Skin epidermis (tissue), 12 donors: Measurements from ENCODE around the gene MDP1.
"Not testable (repeated sequence)": the region's sequence is repeated elsewhere in the genome, so short reads cannot be mapped to it uniquely, and the experiment has no call there.

Source experiments
- H3K27ac ChIP-seq, 21 experiments: fragments of 200-600 bp; sonication (generic) in 11 of 21; one replicate each; pipeline ENCODE4 v1.5.0; 2020; ENCODE audit warnings: mild to moderate bottlenecking in 3 of 21, inconsistent platforms in 2 of 21, moderate library complexity in 2 of 21
- H3K4me3 ChIP-seq, 7 experiments: fragments of 200-600 bp; sonication (generic) in 2 of 7; one replicate each; pipeline ENCODE4 v1.5.0; 2020; ENCODE audit warnings: inconsistent platforms in 2 of 7, mild to moderate bottlenecking in 2 of 7, moderate library complexity in 1 of 7

MDP1 gene

GRCh38 chr14:24233538-24233866, 17.6 kb upstream of the MDP1 start:
- Histone ChIP-seq H3K27ac (peak overlapping the region in 16 of 21 experiments; percentile 78 to 97 (median 91)), H3K4me3 (peak overlapping the region; percentile 59 to 87 (median 69))

- H3K27ac ChIP-seq = peak within 1 kb of the TSS; percentile 17 to 97 (median 90)
- peak within 1 kb of the TSS; percentile 59 to 87 (median 69) for H3K4me3 ChIP-seq
Measured at GRCh38 chr14:24232645-24233537, 17.0 kb upstream of the MDP1 start, which contains the start of gene GMPR2. GMPR2 (plus strand) TSS chr14:24232929; CDS start chr14:24233254, 325 bp downstream.

GRCh38 chr14:24232121-24232644, 16.3 kb upstream of the MDP1 start, which contains the start of gene NEDD8:
NEDD8 (minus strand) TSS chr14:24232367; CDS start chr14:24232267, 100 bp downstream.
- Histone ChIP-seq H3K27ac (peak within 1 kb of the TSS; percentile 17 to 97 (median 90)), H3K4me3 (peak within 1 kb of the TSS; percentile 59 to 87 (median 69))

- H3K4me3 ChIP-seq = peak overlapping the region; percentile 59 to 87 (median 69)
Measured at GRCh38 chr14:24231263-24232120, 15.6 kb upstream of the MDP1 start.

GRCh38 chr14:24228902-24229301, 13.0 kb upstream of the MDP1 start:
- Histone ChIP-seq H3K4me3 (no peak overlapping the region), H3K27ac (no peak overlapping the region)

More at GRCh38 chr14:24231263-24232120, 15.6 kb upstream of the MDP1 start:
- H3K27ac ChIP-seq = peak overlapping the region; percentile 17 to 97 (median 90)

GRCh38 chr14:24226473-24226872, 10.6 kb upstream of the MDP1 start:
- Histone ChIP-seq H3K4me3 (no peak overlapping the region), H3K27ac (no peak overlapping the region)

GRCh38 chr14:24224618-24225071, 8.8 kb upstream of the MDP1 start:
- Histone ChIP-seq H3K4me3 (no peak overlapping the region), H3K27ac (peak overlapping the region in 4 of 21 experiments; percentile 13 to 62 (median 25))

GRCh38 chr14:24222987-24223386, 7.1 kb upstream of the MDP1 start:
- H3K4me3 ChIP-seq, H3K27ac ChIP-seq: not testable (repeated sequence)

- no peak overlapping the region for H3K4me3 ChIP-seq
- no peak overlapping the region for H3K27ac ChIP-seq
Measured at GRCh38 chr14:24219521-24219920, 3.7 kb upstream of the MDP1 start.

- Histone ChIP-seq H3K4me3 (no peak overlapping the region), H3K27ac (peak overlapping the region in 1 of 21 experiments; percentile 41)
Measured at GRCh38 chr14:24219080-24219479, 3.2 kb upstream of the MDP1 start.

- peak overlapping the region in 4 of 21 experiments; percentile 84 to 93 (median 88) for H3K27ac ChIP-seq
- H3K4me3 ChIP-seq = not testable (repeated sequence)
Measured at GRCh38 chr14:24216876-24217275, 1.0 kb upstream of the MDP1 start.

- Histone ChIP-seq H3K4me3 (peak overlapping the region in 2 of 7 experiments; percentile 54 to 65), H3K27ac (peak overlapping the region in 14 of 21 experiments; percentile 63 to 95 (median 89))
Measured at GRCh38 chr14:24216345-24216699, 456 bp upstream of the MDP1 start.

GRCh38 chr14:24213866-24214662, 1.8 kb downstream of the MDP1 start:
- peak overlapping the region in 19 of 21 experiments; percentile 90 to 99 (median 97) for H3K27ac ChIP-seq
- peak overlapping the region in 4 of 7 experiments; percentile 56 to 85 (median 62) for H3K4me3 ChIP-seq

- H3K4me3 ChIP-seq = peak within 1 kb of the TSS; percentile 45 to 85 (median 60)
- H3K27ac ChIP-seq = peak within 1 kb of the TSS; percentile 63 to 99 (median 97)
Measured at GRCh38 chr14:24212924-24213865, 2.7 kb downstream of the MDP1 start, which contains the start of gene CHMP4A. CHMP4A (minus strand) TSS chr14:24213488; CDS start chr14:24213439, 49 bp downstream.

GRCh38 chr14:24211311-24211710, 4.6 kb downstream of the MDP1 start:
- no peak overlapping the region for H3K4me3 ChIP-seq
- H3K27ac ChIP-seq = no peak overlapping the region

- no peak overlapping the region for H3K27ac ChIP-seq
Measured at GRCh38 chr14:24207625-24208024, 8.2 kb downstream of the MDP1 start.

GRCh38 chr14:24207104-24207551, 8.7 kb downstream of the MDP1 start:
- no peak overlapping the region for H3K27ac ChIP-seq
- no peak overlapping the region for H3K4me3 ChIP-seq

More at GRCh38 chr14:24207625-24208024, 8.2 kb downstream of the MDP1 start:
- H3K4me3 ChIP-seq = no peak overlapping the region
